Prostate gland (tissue), 2 donors: ENCODE results near the gene TOB1.

Experiments used
- POLR2A ChIP-seq: fragments of 450-650 bp; IDR thresholded peaks from one replicate; pipeline ENCODE4 v1.6.1; 2016; ENCODE audit warnings: antibody characterized with exemption, mild to moderate bottlenecking
- TF ChIP-seq, protein P1 (sequence below), 4 experiments: fragments of 200-600 bp in 2 of 4; fragments of 450-650 bp in 2 of 4; sonication (generic) in 2 of 4; IDR thresholded peaks; 1 replicate in 3 of 4; 2 replicates in 1 of 4; pipeline ENCODE4 v1.5.1; 2016 to 2019; ENCODE audit warnings: antibody characterized with exemption in 4 of 4, mild to moderate bottlenecking in 2 of 4, moderate library complexity in 2 of 4

DNA sequence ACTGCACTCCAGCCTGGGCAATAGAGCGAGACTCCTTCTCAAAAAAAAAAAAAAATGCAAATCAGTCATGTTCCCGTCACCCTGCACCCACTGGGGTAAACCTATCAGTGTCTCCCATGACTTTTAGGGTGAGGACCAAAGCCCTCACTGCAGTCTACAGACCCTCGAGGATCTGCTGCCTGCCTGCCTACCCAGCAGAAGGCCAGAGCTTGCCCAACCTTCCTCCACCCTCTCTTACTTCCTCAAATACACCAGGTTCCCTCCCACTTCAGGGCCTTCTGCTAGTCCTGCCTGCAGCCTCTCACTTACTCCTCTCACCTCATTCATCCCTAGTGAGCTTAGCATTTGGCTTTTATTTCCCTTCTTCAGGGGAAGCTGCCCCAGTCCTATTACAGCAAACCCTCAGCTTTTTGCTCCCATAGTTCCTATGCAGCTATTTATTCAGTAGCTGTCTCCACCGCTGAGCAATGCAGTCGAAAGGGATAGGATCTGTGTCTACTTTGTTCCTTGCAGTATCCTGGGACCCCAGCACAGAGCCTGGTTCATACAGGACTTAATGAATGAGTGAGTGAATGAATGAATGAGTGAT lies 17.8 kb upstream of the TOB1 start:
- TF ChIP-seq POLR2A: no peak
- TF ChIP-seq, protein P1, sequence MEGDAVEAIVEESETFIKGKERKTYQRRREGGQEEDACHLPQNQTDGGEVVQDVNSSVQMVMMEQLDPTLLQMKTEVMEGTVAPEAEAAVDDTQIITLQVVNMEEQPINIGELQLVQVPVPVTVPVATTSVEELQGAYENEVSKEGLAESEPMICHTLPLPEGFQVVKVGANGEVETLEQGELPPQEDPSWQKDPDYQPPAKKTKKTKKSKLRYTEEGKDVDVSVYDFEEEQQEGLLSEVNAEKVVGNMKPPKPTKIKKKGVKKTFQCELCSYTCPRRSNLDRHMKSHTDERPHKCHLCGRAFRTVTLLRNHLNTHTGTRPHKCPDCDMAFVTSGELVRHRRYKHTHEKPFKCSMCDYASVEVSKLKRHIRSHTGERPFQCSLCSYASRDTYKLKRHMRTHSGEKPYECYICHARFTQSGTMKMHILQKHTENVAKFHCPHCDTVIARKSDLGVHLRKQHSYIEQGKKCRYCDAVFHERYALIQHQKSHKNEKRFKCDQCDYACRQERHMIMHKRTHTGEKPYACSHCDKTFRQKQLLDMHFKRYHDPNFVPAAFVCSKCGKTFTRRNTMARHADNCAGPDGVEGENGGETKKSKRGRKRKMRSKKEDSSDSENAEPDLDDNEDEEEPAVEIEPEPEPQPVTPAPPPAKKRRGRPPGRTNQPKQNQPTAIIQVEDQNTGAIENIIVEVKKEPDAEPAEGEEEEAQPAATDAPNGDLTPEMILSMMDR (IDR thresholded peaks at IDR 0.05): no peak
